Ovary (tissue), 3 donors: ENCODE results near the gene SCN4B.

Source experiments
- EP300 ChIP-seq: sonication (generic); formaldehyde crosslinking; IDR thresholded peaks from one replicate; pipeline ENCODE4 v1.6.1; 2017; ENCODE audit warnings: antibody characterized with exemption
- TF ChIP-seq, protein P1 (sequence below), 3 donors: fragments of 450-650 bp in 2 of 3; fragments of 200-600 bp in 1 of 3; IDR thresholded peaks; one replicate each; pipeline versions ENCODE4 v1.5.1 to v1.8.0; 2016 to 2022; ENCODE audit warnings: antibody characterized with exemption in 3 of 3, mild to moderate bottlenecking in 1 of 3
- donor health status: DM: no; HTN: no; CAD: no.

DNA sequence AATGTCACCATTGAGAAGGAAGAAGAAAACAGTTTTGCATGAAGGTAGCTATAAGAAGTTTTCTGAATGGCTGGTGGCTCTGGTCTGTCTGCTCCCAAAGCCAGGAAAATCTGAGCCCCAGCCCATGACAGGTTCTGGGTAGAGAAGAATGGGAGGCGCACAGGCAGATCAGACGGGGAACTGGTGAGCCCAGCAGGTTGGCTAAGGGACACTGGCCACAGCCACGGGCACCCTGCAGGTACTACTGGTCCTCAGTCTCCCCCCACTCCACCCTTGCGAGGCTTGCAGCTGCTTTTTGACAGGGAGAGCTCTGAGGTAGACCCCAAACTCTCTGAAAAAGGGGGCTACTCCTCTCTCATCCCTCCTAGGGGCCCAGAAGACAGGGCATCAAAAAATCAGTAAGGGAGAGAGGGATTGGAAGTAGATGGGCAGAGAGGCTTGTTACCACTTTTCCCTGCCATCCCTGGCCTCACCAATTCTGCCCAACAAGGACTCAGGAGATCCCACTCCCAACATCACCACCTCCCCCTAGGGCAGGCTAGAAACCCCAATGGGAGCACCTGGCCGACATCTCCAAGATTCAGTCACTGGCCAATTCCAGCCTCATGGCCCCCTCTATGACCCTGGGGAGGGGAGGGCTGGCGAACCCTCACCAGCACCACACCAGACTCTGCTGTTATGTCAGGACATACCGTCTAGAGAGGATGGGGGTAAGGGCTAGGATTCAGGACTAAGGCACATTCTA, 17.4 kb downstream of the SCN4B start:
- TF ChIP-seq, protein P1, sequence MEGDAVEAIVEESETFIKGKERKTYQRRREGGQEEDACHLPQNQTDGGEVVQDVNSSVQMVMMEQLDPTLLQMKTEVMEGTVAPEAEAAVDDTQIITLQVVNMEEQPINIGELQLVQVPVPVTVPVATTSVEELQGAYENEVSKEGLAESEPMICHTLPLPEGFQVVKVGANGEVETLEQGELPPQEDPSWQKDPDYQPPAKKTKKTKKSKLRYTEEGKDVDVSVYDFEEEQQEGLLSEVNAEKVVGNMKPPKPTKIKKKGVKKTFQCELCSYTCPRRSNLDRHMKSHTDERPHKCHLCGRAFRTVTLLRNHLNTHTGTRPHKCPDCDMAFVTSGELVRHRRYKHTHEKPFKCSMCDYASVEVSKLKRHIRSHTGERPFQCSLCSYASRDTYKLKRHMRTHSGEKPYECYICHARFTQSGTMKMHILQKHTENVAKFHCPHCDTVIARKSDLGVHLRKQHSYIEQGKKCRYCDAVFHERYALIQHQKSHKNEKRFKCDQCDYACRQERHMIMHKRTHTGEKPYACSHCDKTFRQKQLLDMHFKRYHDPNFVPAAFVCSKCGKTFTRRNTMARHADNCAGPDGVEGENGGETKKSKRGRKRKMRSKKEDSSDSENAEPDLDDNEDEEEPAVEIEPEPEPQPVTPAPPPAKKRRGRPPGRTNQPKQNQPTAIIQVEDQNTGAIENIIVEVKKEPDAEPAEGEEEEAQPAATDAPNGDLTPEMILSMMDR (IDR thresholded peaks at IDR 0.05), result no peak
- no peak for TF ChIP-seq EP300
